ENCODE measurements around the gene G6PC1.
"Not testable (repeated sequence)": the region's sequence is repeated elsewhere in the genome, so short reads cannot be mapped to it uniquely, and the experiment has no call there.

The G6PC1 gene

DNA sequence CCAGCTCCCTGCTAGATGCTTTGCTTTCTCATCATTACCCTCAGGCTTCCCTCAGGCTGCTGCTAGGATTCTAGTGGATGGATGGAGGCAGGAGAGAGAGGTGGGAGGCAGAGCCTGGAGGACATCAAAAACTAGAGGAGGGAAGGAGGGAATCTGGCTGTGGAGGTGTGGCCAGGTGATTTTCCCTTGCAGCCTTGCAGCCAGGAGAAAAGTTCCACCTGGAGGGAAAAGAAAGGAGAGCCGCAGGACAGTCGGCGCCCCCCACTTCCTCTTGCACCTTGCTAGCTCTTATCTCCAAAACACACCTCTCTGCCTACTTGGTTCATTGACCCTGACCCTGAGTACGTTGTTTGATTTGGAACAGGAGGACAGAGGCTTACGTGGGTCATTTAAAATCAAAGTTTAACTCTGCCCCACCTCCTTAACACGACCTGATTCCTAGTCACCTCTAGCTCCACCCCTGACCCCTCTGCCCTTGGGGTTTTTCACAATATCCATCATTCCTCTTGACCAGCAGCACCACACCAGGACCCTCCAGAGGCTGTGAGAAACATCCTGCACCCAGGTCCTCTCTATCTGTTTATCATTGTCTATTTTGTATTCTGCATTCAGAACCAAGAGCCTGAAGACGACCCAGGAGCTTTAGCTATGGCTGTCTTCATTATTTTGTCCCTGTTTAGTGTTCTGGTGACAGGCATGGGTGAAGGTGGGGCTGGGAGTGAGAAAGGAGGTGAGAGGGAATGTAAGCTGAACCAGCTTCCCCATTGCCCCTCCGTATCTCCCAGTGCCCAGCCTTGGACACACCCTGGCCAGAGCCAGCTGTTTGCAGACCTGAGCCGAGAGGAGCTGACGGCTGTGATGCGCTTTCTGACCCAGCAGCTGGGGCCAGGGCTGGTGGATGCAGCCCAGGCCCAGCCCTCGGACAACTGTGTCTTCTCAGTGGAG lies 33.7 kb upstream of the G6PC1 start:
- H3K36me3 Mint-ChIP-seq = no peaks in the 10 kb centered on the region
- H3K27me3 Mint-ChIP-seq = peaks cover 15 to 19% of the 10 kb centered on the region in 2 donors
- peaks cover 0 to 1% of the 10 kb centered on the region in 2 donors for H3K9me3 Mint-ChIP-seq
- ATAC-seq (replicated peaks) (no peak), DNase-seq (no peak)
- no peak overlapping the region for H3K27ac Mint-ChIP-seq
- no peak overlapping the region for H3K4me3 Mint-ChIP-seq
- H3K4me1 Mint-ChIP-seq = no peaks in the 10 kb centered on the region

- DNase-seq; H3K36me3 Mint-ChIP-seq; H3K4me3 Mint-ChIP-seq; H3K4me1 Mint-ChIP-seq; H3K9me3 Mint-ChIP-seq; H3K27ac Mint-ChIP-seq; ATAC-seq (replicated peaks): not testable (repeated sequence)
- H3K27me3 Mint-ChIP-seq = peaks cover 15 to 19% of the 10 kb centered on the region in 2 donors
Observed at GRCh38 chr17:42867694-42868261, 32.8 kb upstream of the G6PC1 start.

DNA sequence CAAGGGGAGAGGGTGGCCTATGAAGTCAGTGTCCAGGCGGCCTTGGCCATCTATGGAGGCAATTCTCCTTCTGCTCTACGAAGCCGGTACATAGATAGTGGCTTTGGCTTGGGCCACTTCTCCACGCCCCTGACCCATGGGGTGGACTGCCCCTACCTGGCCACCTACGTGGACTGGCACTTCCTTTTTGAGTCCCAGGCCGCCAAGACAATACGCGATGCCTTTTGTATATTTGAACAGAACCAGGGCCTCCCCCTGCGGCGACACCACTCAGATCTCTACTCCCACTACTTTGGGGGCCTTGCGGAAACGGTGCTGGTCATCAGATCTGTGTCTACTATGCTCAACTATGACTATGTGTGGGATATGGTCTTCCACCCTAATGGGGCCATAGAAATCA lies 32.3 kb upstream of the G6PC1 start:
- no peak overlapping the region for H3K4me3 Mint-ChIP-seq
- H3K4me1 Mint-ChIP-seq = no peaks in the 10 kb centered on the region
- H3K27me3 Mint-ChIP-seq = peaks cover 15 to 24% of the 10 kb centered on the region in 2 donors
- H3K27ac Mint-ChIP-seq = no peak overlapping the region
- ATAC-seq (replicated peaks) (no peak), DNase-seq (no peak)
- peaks cover 0 to 1% of the 10 kb centered on the region in 2 donors for H3K9me3 Mint-ChIP-seq
- no peaks in the 10 kb centered on the region for H3K36me3 Mint-ChIP-seq

GRCh38 chr17:42871647-42872046 lies 29.0 kb upstream of the G6PC1 start:
- Mint-ChIP-seq H3K36me3 (no peaks in the 10 kb centered on the region), H3K9me3 (peaks cover 0 to 1% of the 10 kb centered on the region in 2 donors), H3K27ac (no peak overlapping the region), H3K4me1 (no peaks in the 10 kb centered on the region), H3K4me3 (no peak overlapping the region), H3K27me3 (peaks cover 14 to 20% of the 10 kb centered on the region in 2 donors)
- DNase-seq = no peak
- no peak for ATAC-seq (replicated peaks)

DNA sequence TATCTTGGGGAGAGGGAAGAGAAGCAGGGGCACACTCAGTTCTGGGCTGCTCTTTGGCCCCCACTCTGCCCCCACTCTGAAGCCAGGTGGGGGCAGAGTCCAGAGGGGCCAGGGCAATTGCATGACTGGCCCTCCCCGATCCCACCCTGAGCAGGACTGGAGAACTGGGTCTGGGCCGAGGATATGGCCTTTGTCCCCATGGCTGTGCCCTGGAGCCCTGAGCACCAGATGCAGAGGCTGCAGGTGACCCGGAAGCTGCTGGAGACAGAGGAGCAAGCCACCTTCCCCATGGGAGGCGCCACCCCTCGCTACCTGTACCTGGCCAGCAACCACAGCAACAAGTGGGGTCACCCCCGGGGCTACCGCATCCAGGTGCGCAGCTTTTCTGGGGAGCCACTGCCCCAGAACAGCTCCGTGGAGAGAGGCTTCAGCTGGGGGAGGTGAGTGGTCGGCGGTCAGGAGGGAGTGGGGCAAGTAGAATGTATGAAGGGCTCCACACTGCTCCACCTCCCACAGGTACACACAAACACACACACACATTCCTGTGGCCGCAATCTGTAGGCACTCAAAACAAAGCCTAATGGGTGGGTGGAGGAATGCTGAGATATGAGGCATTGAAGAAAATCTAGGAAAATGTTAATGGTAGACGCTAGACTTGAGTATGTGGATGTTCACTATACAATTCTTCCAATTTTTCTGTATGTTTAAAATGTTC lies 28.2 kb upstream of the G6PC1 start:
- Mint-ChIP-seq H3K4me3 (no peak overlapping the region), H3K27ac (no peak overlapping the region), H3K36me3 (no peaks in the 10 kb centered on the region)

GRCh38 chr17:42873315-42873714 lies 27.3 kb upstream of the G6PC1 start:
- Mint-ChIP-seq H3K27ac (no peak overlapping the region), H3K9me3 (peaks cover 0 to 1% of the 10 kb centered on the region in 2 donors), H3K27me3 (peaks cover 25 to 30% of the 10 kb centered on the region in 2 donors), H3K4me3 (no peak overlapping the region), H3K4me1 (no peaks in the 10 kb centered on the region), H3K36me3 (no peaks in the 10 kb centered on the region)
- ATAC-seq (replicated peaks) (no peak), DNase-seq (no peak)

More for the DNA sequence above, 28.2 kb upstream of the G6PC1 start:
- peaks cover 16 to 21% of the 10 kb centered on the region in 2 donors for H3K27me3 Mint-ChIP-seq
- DNase-seq (no peak), ATAC-seq (replicated peaks) (no peak)
- H3K4me1 Mint-ChIP-seq = no peaks in the 10 kb centered on the region
- peaks cover 0 to 1% of the 10 kb centered on the region in 2 donors for H3K9me3 Mint-ChIP-seq

DNA sequence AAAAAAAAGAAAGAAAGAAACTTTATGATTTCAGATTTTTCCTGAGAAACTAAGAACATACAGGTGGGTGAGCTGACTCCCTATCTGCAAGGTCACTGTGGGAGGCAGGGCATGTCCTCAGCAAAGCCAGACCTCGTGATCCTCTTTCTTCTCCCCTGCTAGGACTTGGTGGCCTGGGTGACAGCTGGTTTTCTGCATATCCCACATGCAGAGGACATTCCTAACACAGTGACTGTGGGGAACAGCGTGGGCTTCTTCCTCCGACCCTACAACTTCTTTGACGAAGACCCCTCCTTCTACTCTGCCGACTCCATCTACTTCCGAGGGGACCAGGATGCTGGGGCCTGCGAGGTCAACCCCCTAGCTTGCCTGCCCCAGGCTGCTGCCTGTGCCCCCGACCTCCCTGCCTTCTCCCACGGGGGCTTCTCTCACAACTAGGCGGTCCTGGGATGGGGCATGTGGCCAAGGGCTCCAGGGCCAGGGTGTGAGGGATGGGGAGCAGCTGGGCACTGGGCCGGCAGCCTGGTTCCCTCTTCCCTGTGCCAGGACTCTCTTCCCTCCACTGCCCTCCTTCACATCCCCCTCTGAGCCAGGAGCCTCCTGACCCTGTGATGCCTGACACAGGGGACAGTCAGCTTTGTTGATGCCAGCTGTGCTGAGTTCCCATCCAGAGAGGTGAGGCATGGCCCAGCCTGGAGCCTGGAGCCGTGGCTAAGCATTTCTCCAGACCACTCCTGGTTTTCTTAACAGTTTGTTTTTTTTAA lies 26.5 kb upstream of the G6PC1 start:
- H3K27me3 Mint-ChIP-seq = peaks cover 29 to 34% of the 10 kb centered on the region in 2 donors
- not testable (repeated sequence) for H3K4me3 Mint-ChIP-seq; H3K27ac Mint-ChIP-seq; H3K4me1 Mint-ChIP-seq; H3K9me3 Mint-ChIP-seq; DNase-seq; ATAC-seq (replicated peaks); H3K36me3 Mint-ChIP-seq

DNA sequence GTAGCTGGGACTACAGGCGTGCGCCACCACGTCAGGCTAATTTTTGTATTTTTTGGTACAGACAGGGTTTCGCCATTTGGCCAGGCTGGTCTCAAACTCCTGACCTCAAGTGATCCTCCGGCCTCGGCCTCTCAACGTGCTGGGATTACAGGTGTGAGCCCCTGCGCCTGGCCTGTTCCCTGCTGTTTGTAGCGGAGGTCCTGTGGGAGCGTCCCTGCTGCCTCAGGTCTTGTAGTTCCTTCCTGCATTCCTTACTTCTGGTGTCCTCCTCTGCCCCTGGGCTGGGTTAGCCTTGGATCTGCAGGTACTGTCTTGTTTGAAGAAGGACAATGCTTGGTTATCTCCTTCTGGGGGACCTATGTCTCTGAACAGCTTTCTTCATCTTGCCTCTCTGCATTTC lies 23.6 kb upstream of the G6PC1 start:
- Mint-ChIP-seq H3K9me3 (no peaks in the 10 kb centered on the region), H3K27me3 (peaks cover 33 to 44% of the 10 kb centered on the region in 2 donors), H3K4me1 (no peaks in the 10 kb centered on the region), H3K27ac (no peak overlapping the region), H3K4me3 (no peak overlapping the region), H3K36me3 (no peaks in the 10 kb centered on the region)
- ATAC-seq (replicated peaks) (no peak), DNase-seq (no peak)

- H3K4me1 Mint-ChIP-seq = no peaks in the 10 kb centered on the region
- H3K36me3 Mint-ChIP-seq = no peaks in the 10 kb centered on the region
- ATAC-seq (replicated peaks) (no peak), DNase-seq (no peak)
- peaks cover 28 to 44% of the 10 kb centered on the region in 2 donors for H3K27me3 Mint-ChIP-seq
- H3K4me3 Mint-ChIP-seq = no peak overlapping the region
- H3K9me3 Mint-ChIP-seq = no peaks in the 10 kb centered on the region
- no peak overlapping the region for H3K27ac Mint-ChIP-seq
Observed at GRCh38 chr17:42878123-42878880, 22.3 kb upstream of the G6PC1 start.

DNA sequence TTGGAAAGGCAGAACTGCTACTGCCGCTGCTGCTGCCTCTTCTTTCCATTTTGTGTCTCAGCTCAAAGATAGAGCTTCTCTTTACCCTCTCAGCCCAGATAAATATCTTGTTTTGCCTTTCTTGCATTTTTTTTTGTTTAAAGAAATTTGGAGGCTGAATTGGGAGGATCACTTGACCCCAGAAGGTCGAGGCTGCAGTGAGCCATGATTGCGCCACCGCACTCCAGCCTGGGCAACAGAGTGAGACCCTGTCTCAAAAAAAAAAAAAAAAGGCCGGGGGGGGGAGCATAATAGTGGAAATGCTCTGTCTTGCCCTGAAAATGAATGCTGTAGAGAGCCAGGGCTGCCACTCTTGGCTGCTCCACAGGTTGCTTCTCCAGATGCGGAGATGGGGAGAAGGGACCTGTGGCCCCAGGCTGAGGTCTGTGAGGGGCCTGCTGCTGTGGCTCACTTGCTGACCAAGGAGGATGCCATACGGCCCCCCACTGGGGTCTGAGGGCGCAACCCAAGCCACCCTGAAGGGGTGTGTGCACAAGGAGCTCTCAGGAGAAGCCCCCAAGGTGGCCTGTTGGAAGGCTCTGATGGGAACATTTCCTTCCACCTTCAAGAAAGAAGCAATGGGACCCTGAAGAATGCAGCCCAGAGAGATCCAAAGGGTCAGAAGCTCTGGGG lies 21.5 kb upstream of the G6PC1 start:
- no peaks in the 10 kb centered on the region for H3K36me3 Mint-ChIP-seq
- no peak for ATAC-seq (replicated peaks)
- no peaks in the 10 kb centered on the region for H3K9me3 Mint-ChIP-seq
- H3K27me3 Mint-ChIP-seq = peaks cover 27 to 43% of the 10 kb centered on the region in 2 donors
- H3K4me1 Mint-ChIP-seq = no peaks in the 10 kb centered on the region
- H3K27ac Mint-ChIP-seq = no peak overlapping the region
- H3K4me3 Mint-ChIP-seq = no peak overlapping the region
- no peak for DNase-seq

DNA sequence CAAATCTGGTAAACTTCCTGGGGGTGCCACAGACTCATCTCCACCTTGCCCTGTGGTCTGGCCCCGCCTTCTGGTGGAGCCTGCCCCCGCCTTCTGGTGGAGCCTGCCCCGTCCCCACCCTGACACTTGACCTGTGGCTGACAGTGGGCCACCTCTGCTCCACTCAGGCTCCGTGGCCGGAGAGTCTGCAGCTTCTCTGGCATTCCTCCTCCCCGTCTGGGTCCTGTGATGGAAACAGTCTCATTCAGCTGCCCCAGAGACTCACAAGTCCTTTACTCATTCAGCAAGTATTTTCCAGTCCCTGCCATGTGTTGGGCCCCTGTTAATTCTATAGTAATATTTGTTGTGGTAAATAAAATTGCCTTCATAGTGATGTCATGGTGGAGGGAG lies 21.0 kb upstream of the G6PC1 start:
- no peaks in the 10 kb centered on the region for H3K9me3 Mint-ChIP-seq
- no peak overlapping the region for H3K4me3 Mint-ChIP-seq
- no peak for ATAC-seq (replicated peaks)
- no peaks in the 10 kb centered on the region for H3K36me3 Mint-ChIP-seq
- H3K27ac Mint-ChIP-seq = no peak overlapping the region
- H3K4me1 Mint-ChIP-seq = no peaks in the 10 kb centered on the region
- DNase-seq = no peak
- H3K27me3 Mint-ChIP-seq = peaks cover 27 to 38% of the 10 kb centered on the region in 2 donors

GRCh38 chr17:42880776-42881310 lies 19.8 kb upstream of the G6PC1 start:
- Mint-ChIP-seq H3K27me3 (peaks cover 31 to 44% of the 10 kb centered on the region in 2 donors), H3K9me3 (no peaks in the 10 kb centered on the region)
- no peak for DNase-seq

DNA sequence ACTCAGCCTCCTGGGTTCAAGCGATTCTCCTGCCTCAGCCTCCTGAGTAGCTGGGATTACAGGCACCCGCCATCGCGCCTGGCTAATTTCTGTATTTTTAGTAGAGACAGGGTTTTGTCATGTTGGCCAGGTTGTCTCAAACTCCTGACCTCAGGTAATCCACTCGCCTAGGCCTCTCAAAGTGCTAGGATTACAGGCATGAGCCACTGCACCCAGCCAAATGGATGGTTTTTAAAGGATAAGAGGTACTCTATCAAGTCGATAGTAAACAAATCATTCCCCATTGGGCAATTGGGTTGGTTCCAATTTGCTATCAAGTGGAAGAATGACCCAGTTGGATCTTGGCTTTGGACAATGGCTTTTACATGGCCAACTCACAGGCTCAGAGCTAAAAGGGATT lies 18.9 kb upstream of the G6PC1 start:
- H3K9me3 Mint-ChIP-seq = not testable (repeated sequence)

More at GRCh38 chr17:42880776-42881310, 19.8 kb upstream of the G6PC1 start:
- no peaks in the 10 kb centered on the region for H3K36me3 Mint-ChIP-seq
- H3K27ac Mint-ChIP-seq = no peak overlapping the region
- no peak for ATAC-seq (replicated peaks)
- no peaks in the 10 kb centered on the region for H3K4me1 Mint-ChIP-seq
- no peak overlapping the region for H3K4me3 Mint-ChIP-seq

More for the DNA sequence above, 18.9 kb upstream of the G6PC1 start:
- H3K4me3 Mint-ChIP-seq; H3K27ac Mint-ChIP-seq; H3K4me1 Mint-ChIP-seq; ATAC-seq (replicated peaks); H3K36me3 Mint-ChIP-seq; DNase-seq: not testable (repeated sequence)
- H3K27me3 Mint-ChIP-seq = peaks cover 35 to 48% of the 10 kb centered on the region in 2 donors
